Upper lobe of left lung (tissue), 4 donors: ENCODE data around the gene DENND5B.

Experiments used
- CTCF ChIP-seq, 6 experiments: fragments of 450-650 bp in 4 of 6; fragments of 200-600 bp in 2 of 6; sonication (generic) in 2 of 6; IDR thresholded peaks; one replicate each; pipeline ENCODE4 v1.5.1; 2016 to 2019; ENCODE audit warnings: antibody characterized with exemption in 6 of 6
- EP300 ChIP-seq, 4 donors: sonication (generic); formaldehyde crosslinking; IDR thresholded peaks; one replicate each; pipeline ENCODE4 v1.5.1; 2017; ENCODE audit warnings: antibody characterized with exemption in 4 of 4, control low read depth in 2 of 4
- POLR2A ChIP-seq, 4 donors: fragments of 450-650 bp; IDR thresholded peaks; one replicate each; pipeline ENCODE4 v1.5.1; 2016 to 2017; ENCODE audit warnings: antibody characterized with exemption in 4 of 4, mild to moderate bottlenecking in 2 of 4
- POLR2AphosphoS5 ChIP-seq, 2 donors: sonication (generic); formaldehyde crosslinking; IDR thresholded peaks; one replicate each; pipeline ENCODE4 v1.5.1; 2017; ENCODE audit warnings: antibody characterized with exemption in 2 of 2

- no peak for TF ChIP-seq CTCF (IDR thresholded peaks at IDR 0.05)
- no peak for TF ChIP-seq EP300 (IDR thresholded peaks at IDR 0.05)
- TF ChIP-seq POLR2A (IDR thresholded peaks at IDR 0.05), result no peak
- TF ChIP-seq POLR2AphosphoS5 (IDR thresholded peaks at IDR 0.05), result no peak
These were observed 72.9 kb downstream of the DENND5B start for GRCh38 chr12:31517994-31518393.
